A204.1 (cell line): Measurements from ENCODE around the gene RBKS.

Experiments
- FAIRE-seq: peaks from 2 replicates; lab custom pipeline; 2012; peaks lifted over from hg19 to GRCh38; lab: Jason Lieb, UNC

Gene RBKS

DNA sequence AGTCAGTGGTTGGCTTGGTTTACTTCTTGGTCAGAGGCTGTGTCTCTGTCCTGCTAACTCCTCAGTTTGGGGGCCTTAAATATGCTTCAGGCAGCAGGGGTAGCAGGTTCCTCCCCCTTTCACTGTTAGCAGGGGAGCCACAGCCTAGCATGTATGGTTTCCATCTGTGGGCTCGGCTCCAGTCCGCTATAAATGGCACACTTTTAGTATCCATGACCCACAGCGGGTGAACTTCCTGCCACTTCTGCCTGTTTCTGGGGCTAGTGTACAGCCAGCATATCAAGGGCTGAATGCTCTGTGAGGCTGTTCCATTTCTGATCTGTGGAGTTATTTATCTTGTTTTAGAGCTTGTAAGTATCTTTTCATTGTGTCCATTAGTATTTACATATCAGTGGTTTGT, 60.4 kb downstream of the RBKS start:
- no peak for FAIRE-seq

GRCh38 chr2:27828305-27828704, 61.9 kb downstream of the RBKS start:
- no peak for FAIRE-seq

- no peak for FAIRE-seq
These were observed 65.8 kb downstream of the RBKS start for GRCh38 chr2:27824401-27824800.

- no peak for FAIRE-seq
These were observed 66.6 kb downstream of the RBKS start for GRCh38 chr2:27823569-27823968.

DNA sequence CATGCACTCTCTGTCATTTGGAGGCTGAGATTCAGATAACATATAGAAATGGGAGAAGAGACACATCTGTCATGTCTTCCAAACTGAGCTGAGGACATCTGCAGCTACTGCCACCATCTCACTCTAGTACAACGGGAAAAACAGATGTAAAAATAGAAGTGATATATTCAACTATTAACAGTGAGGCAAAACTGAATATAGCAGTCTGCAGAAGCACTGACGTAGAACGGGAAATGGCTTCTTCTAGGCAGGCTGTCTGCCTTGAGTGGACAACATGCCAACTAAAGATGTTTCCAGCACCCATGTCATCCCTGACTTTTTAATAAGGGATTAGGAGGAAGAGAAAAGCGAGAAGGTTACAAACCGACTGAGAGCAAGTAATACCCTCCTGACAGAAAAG, 67.1 kb downstream of the RBKS start:
- no peak for FAIRE-seq

- FAIRE-seq = no peak
These were observed 68.1 kb downstream of the RBKS start for GRCh38 chr2:27822049-27822448.

- no peak for FAIRE-seq
These were observed 74.2 kb downstream of the RBKS start for GRCh38 chr2:27815860-27816438.

GRCh38 chr2:27814758-27815157, 75.4 kb downstream of the RBKS start:
- FAIRE-seq = no peak

GRCh38 chr2:27811768-27812167, 78.4 kb downstream of the RBKS start:
- no peak for FAIRE-seq

DNA sequence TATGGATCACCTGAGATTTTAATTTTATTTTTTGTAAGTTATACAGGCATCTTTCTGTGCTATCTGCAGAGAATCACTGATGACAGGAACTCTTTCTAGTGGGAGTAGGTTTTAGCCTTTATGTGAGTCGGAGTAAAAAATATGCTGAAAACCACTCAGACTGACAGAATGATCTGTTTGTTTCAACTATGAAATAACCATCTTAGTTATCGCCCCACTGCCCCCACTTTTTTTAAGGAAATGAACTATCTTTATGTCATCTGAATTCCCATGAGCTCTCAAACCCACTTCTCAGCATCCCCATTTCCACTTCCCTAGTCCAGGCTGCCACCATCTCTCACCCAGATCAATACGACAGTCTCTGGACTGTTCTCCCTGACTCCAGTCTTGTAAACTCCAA, 79.7 kb downstream of the RBKS start:
- no peak for FAIRE-seq

GRCh38 chr2:27809761-27810241, 80.4 kb downstream of the RBKS start:
- no peak for FAIRE-seq

DNA sequence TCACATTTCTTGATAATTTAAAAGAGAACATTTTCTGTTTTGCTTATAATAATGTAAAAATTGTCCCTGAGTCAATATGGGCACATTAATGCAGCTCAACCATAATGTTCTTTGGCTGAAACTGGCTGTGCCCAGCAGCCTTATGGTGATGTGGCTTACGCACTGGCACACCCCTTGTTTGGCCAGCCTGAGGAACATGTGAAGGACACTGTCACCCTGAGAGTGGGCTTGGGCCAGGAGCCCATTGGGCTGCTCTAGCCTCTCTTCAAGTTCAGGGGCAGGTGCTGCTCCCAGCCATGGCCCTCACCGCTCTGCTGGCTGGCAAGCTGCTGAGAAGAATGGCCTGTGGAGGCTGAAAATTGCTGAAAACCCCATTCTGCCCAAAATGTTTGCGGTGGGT, 81.2 kb downstream of the RBKS start:
- FAIRE-seq = no peak

DNA sequence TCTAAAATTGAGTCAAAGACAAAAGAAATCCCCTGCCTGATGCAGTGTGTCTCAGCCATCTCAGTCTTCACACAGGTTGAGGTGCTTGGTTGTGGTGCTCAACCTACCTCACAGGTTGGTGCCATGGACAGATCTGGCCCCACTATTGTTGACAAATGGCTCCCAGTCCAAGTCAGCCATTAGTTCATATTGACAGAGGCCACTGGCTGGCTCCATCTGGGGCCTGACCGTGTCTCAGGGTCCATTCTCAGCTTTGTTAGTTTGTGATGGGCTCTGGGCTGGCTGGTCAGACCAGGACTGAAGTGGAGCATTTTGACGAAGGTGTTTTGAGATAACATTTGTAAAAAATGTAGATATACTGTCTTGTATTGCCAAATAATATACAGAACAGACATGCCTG, 81.8 kb downstream of the RBKS start:
- FAIRE-seq = no peak

GRCh38 chr2:27807476-27807875, 82.7 kb downstream of the RBKS start:
- FAIRE-seq = no peak

GRCh38 chr2:27806311-27807059, 83.7 kb downstream of the RBKS start:
- no peak for FAIRE-seq

GRCh38 chr2:27805180-27805579, 85.0 kb downstream of the RBKS start:
- no peak for FAIRE-seq

DNA sequence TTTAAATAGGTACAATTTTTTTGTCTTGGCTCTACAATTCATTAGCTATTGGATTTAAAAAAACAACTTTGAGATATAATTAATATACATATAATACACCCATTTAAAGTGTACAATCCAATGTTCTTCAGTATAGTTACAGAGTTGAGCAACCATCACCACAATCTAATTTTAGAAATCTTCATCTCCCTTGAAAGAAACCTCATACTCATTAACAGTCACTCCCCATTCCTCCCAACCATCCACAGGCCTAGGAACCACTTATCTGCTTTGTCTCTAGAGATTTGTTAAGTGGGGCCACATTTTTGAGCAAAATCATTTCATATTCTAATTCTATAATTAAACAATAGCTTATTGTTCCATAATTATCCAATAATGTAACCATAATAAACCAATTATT, 86.0 kb downstream of the RBKS start:
- FAIRE-seq = no peak

- no peak for FAIRE-seq
These were observed 87.1 kb downstream of the RBKS start for GRCh38 chr2:27803046-27803445.

GRCh38 chr2:27802547-27802946, 87.6 kb downstream of the RBKS start:
- no peak for FAIRE-seq

GRCh38 chr2:27800856-27801255, 89.3 kb downstream of the RBKS start:
- no peak for FAIRE-seq

DNA sequence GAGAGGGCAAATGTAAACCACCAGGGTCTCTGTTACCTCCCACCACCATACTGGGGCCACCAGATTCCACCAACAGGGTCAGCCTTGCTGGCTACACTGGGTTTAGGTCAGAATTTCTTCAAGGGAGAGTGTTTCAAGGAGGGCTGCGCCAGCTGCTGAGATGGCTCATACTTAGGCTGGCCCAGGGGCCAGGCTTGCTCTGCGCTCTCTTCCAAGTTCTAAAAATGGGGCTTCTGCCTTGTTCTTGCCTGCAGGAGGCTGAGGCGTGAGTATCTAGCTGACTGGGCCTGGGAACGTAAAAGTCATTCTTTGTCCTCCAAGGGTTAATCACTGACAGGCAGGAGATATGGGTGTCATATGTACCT, 90.6 kb downstream of the RBKS start:
- FAIRE-seq = no peak

DNA sequence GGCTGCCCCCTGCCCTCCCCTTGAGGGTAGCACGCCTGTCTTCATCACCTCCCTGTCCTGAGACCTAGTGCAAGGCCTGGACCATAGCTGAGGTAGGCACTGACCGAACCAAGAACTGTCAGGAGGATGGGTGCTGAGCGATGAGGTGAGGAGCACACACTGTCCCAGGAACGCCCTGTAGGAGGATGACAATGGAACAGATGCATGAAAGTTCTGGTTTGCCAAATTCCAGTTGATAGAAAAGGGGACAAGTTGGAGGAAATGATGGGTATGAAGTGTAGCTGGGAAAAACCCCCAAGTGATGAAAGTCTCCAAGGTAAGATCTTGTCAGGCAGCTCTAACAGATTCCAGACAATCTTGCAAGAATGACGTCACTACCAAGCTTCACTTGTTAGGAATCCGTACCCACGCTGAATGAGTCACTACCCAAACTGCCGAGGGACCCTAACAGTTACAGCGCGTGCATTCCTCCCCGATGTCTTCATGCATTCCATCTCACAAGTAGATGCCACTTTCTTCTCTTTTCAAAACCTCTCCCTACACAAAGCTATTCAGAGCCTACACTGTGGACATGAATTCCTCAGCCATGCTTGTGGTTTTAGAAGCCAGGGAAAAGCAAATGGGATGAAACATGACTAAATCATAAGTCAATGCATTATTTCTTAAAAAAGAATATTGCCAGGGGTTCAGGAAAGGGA, 91.1 kb downstream of the RBKS start:
- FAIRE-seq = no peak

- FAIRE-seq = no peak
These were observed 91.7 kb downstream of the RBKS start for GRCh38 chr2:27798486-27798885.

GRCh38 chr2:27797841-27798240, 92.3 kb downstream of the RBKS start:
- FAIRE-seq = no peak
